KMS-11 (cell line): Measurements from ENCODE around the gene PCSK6.

Experiments used
- H2AFZ ChIP-seq: fragments of 200-600 bp; sonication (generic); 2 replicates; pipeline ENCODE4 v1.6.1; 2016; ENCODE audit warnings: antibody characterized with exemption, mixed run types, low read depth
- H3K27ac ChIP-seq: fragments of 200-600 bp; sonication (generic); 2 replicates; pipeline ENCODE4 v1.6.1; 2016; ENCODE audit warnings: mild to moderate bottlenecking, mixed run types
- H3K27me3 ChIP-seq: fragments of 200-600 bp; sonication (generic); 2 replicates; pipeline ENCODE4 v1.6.1; 2017; ENCODE audit warnings: mild to moderate bottlenecking, low read depth, mixed run types, moderate library complexity; ENCODE audit not compliant: insufficient read depth
- H3K36me3 ChIP-seq: fragments of 200-600 bp; sonication (generic); 2 replicates; pipeline ENCODE4 v1.6.1; 2017; ENCODE audit warnings: mild to moderate bottlenecking, mixed run types; ENCODE audit not compliant: insufficient read depth
- H3K4me1 ChIP-seq: fragments of 200-600 bp; sonication (generic); 2 replicates; pipeline ENCODE4 v1.6.1; 2016; ENCODE audit warnings: mild to moderate bottlenecking, low read depth, mixed run types; ENCODE audit not compliant: poor library complexity, severe bottlenecking
- H3K4me2 ChIP-seq: fragments of 200-600 bp; sonication (generic); 2 replicates; pipeline ENCODE4 v1.7.0; 2016; ENCODE audit warnings: mild to moderate bottlenecking, mixed run types
- H3K4me3 ChIP-seq: fragments of 200-600 bp; sonication (generic); IDR thresholded peaks from 2 replicates; pipeline ENCODE4 v1.6.1; 2017; ENCODE audit warnings: low read depth, low read length, mixed read lengths; ENCODE audit not compliant: insufficient read depth
- H3K79me2 ChIP-seq: fragments of 200-600 bp; sonication (generic); 2 replicates; pipeline ENCODE4 v1.6.1; 2016; ENCODE audit warnings: low read depth, mixed run types; ENCODE audit not compliant: insufficient read depth
- H3K9ac ChIP-seq: fragments of 200-600 bp; sonication (generic); 2 replicates; pipeline ENCODE4 v1.6.1; 2016; ENCODE audit warnings: mild to moderate bottlenecking, mixed run types
- H4K20me1 ChIP-seq: fragments of 200-600 bp; sonication (generic); 2 replicates; pipeline ENCODE4 v1.6.1; 2016; ENCODE audit warnings: mild to moderate bottlenecking, mixed run types; ENCODE audit not compliant: insufficient read depth
- TF ChIP-seq, protein P1 (sequence below): fragments of 200-600 bp; sonication (generic); conservative IDR thresholded peaks from 2 replicates; pipeline ENCODE4 v1.6.1; 2017; ENCODE audit warnings: low read depth, mild to moderate bottlenecking, antibody characterized with exemption, low read length, moderate library complexity, mixed read lengths

PCSK6 gene

DNA sequence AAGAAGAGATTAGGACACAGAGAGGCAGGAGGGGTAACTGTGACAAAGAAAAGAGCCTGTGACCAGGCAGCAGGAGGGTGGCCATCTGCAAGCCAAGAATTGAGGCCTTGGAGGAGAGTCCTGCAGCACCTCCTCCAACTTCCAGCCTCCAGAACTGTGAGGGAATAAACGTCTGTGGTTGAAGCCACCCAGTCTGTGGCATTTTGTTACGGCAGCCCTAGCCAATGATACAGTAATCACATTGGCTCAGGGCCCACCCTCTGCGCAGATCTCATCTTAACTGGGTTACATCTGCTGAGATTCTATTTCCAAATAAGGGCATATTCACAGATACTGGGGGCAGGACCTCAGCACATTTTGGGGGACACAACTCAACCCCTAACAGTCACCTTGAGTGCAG, 223.5 kb downstream of the PCSK6 start:
- peak overlapping the region; percentile 59; the same call in 1 of the 2 replicates for H3K4me2 ChIP-seq
- TF ChIP-seq, protein P1, sequence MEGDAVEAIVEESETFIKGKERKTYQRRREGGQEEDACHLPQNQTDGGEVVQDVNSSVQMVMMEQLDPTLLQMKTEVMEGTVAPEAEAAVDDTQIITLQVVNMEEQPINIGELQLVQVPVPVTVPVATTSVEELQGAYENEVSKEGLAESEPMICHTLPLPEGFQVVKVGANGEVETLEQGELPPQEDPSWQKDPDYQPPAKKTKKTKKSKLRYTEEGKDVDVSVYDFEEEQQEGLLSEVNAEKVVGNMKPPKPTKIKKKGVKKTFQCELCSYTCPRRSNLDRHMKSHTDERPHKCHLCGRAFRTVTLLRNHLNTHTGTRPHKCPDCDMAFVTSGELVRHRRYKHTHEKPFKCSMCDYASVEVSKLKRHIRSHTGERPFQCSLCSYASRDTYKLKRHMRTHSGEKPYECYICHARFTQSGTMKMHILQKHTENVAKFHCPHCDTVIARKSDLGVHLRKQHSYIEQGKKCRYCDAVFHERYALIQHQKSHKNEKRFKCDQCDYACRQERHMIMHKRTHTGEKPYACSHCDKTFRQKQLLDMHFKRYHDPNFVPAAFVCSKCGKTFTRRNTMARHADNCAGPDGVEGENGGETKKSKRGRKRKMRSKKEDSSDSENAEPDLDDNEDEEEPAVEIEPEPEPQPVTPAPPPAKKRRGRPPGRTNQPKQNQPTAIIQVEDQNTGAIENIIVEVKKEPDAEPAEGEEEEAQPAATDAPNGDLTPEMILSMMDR = no peak
- H3K4me3 ChIP-seq = no peak overlapping the region
- H3K36me3 ChIP-seq = 0 out of 2 replicates have a peak, but pooled peaks cover 2% of the 10 kb centered on the region
- H3K27ac ChIP-seq = peak overlapping the region; percentile 78
- H3K4me1 ChIP-seq = peaks cover 43% of the 10 kb centered on the region
- no peaks in the 10 kb centered on the region for H4K20me1 ChIP-seq
- no peaks in the 10 kb centered on the region for H3K79me2 ChIP-seq
- no peak overlapping the region for H2AFZ ChIP-seq
- no peak overlapping the region; the same call in 1 of the 2 replicates for H3K9ac ChIP-seq
- H3K27me3 ChIP-seq = no peaks in the 10 kb centered on the region

DNA sequence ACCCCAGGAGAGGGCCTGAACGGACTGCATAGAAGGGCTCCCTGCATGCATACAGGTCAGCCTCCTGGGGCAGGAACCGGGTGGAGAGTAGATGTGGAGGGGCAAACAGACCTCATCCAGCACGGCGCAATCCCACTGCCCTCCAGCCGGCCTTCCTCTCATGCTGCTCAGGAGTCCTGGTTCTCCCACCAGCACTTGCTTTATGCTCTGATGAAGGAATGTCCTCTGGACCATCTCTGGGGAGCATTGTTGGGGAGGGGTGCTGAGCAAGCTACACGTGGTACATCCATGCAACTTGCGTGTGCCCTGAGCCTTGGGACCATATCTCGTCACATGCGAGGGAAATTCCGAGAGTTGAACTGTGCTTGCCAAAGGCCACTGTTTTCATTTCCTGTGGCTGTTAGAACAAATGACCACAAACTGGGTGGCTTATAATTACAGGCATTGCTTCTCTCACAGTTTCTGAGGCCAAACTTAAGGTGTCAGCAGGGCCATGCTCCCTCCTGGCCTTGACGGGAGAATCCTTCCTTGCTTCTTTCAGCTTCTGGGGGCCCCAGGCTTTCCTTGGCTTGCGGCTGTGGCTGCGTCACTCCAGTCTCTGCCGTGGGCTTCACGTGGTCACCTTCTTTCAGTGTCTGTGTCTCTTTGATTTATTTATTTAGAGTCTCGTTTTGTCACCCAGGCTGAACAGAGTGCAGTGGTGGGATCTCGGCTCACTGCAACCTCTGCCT, 224.4 kb downstream of the PCSK6 start:
- Histone ChIP-seq H3K4me1 (peaks cover 44% of the 10 kb centered on the region), H3K27me3 (no peaks in the 10 kb centered on the region), H4K20me1 (no peaks in the 10 kb centered on the region), H3K4me3 (no peak overlapping the region), H3K4me2 (peak overlapping the region; percentile 59), H3K27ac (peak overlapping the region; percentile 78), H2AFZ (peak overlapping the region; percentile 51; the same call in 1 of the 2 replicates), H3K9ac (peak overlapping the region; percentile 39; the same call in 1 of the 2 replicates), H3K79me2 (no peaks in the 10 kb centered on the region), H3K36me3 (no peaks in the 10 kb centered on the region)
- TF ChIP-seq, protein P1 = no peak

DNA sequence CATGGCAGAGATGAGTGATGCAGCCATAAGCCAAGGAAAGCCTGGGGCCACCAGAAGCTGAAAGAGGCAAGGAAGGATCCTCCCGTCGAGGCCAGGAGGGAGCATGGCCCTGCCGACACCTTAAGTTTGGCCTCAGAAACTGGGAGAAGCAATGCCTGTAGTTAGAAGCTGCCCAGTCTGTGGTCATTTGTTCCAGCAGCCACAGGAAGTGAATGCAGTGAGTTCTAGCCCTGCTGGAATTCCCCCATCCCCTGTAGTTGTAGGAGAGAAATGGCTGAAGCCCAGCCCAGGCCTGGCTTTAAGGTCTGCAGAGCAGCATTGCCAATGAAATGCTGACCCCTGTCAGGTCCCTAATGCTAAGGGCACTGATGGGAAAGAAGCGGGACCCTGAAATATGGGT, 225.5 kb downstream of the PCSK6 start:
- TF ChIP-seq, protein P1 = no peak
- Histone ChIP-seq H3K9ac (no peak overlapping the region), H3K4me2 (peak overlapping the region; percentile 59; the same call in 1 of the 2 replicates), H3K4me1 (peaks cover 51% of the 10 kb centered on the region), H2AFZ (no peak overlapping the region), H3K4me3 (no peak overlapping the region), H3K27me3 (no peaks in the 10 kb centered on the region), H3K36me3 (no peaks in the 10 kb centered on the region), H3K79me2 (no peaks in the 10 kb centered on the region), H4K20me1 (no peaks in the 10 kb centered on the region), H3K27ac (peak overlapping the region; percentile 78; the same call in 1 of the 2 replicates)

DNA sequence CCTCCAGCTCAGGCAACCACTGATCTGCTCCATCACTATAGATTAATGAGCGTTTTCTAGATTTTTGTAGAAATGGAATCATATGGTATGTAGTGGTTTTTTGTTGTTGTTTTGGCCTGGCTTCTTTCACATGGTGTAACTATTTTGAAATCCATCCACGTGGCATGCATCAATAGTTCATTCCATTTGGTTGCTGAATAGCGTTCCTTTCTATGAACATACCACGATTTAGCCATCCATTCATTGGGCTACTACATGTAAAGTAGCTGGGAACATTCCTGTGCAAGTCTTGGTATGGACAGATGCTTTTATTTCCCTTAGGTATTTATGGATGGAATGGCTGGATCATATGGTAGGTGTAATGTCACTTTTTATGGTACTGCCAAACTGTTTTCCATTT, 227.0 kb downstream of the PCSK6 start:
- no peak overlapping the region for H3K9ac ChIP-seq
- no peak overlapping the region for H3K27ac ChIP-seq
- no peak overlapping the region for H3K4me3 ChIP-seq
- H3K4me1 ChIP-seq = peaks cover 66% of the 10 kb centered on the region
- H2AFZ ChIP-seq = no peak overlapping the region
- H4K20me1 ChIP-seq = no peaks in the 10 kb centered on the region
- H3K36me3 ChIP-seq = no peaks in the 10 kb centered on the region
- no peaks in the 10 kb centered on the region for H3K79me2 ChIP-seq
- H3K4me2 ChIP-seq = no peak overlapping the region
- TF ChIP-seq, protein P1 = no peak
- no peaks in the 10 kb centered on the region for H3K27me3 ChIP-seq
